ENCODE data around the gene B4GAT1. TPM values are rescaled to one million over a fixed set of nuclear protein-coding genes. Genes with fewer than 3 reads are reported as not detected.

Gene B4GAT1
- total and polyA plus RNA-seq, 2 of the 13 experiments (the other 11 are each of a cell fraction or from before 2014, with no cell fraction given) = 40.4 to 109 TPM

GRCh38 chr11:66313321-66314185 lies 33.9 kb downstream of the B4GAT1 start (continued):
- TF ChIP-seq, protein P1, sequence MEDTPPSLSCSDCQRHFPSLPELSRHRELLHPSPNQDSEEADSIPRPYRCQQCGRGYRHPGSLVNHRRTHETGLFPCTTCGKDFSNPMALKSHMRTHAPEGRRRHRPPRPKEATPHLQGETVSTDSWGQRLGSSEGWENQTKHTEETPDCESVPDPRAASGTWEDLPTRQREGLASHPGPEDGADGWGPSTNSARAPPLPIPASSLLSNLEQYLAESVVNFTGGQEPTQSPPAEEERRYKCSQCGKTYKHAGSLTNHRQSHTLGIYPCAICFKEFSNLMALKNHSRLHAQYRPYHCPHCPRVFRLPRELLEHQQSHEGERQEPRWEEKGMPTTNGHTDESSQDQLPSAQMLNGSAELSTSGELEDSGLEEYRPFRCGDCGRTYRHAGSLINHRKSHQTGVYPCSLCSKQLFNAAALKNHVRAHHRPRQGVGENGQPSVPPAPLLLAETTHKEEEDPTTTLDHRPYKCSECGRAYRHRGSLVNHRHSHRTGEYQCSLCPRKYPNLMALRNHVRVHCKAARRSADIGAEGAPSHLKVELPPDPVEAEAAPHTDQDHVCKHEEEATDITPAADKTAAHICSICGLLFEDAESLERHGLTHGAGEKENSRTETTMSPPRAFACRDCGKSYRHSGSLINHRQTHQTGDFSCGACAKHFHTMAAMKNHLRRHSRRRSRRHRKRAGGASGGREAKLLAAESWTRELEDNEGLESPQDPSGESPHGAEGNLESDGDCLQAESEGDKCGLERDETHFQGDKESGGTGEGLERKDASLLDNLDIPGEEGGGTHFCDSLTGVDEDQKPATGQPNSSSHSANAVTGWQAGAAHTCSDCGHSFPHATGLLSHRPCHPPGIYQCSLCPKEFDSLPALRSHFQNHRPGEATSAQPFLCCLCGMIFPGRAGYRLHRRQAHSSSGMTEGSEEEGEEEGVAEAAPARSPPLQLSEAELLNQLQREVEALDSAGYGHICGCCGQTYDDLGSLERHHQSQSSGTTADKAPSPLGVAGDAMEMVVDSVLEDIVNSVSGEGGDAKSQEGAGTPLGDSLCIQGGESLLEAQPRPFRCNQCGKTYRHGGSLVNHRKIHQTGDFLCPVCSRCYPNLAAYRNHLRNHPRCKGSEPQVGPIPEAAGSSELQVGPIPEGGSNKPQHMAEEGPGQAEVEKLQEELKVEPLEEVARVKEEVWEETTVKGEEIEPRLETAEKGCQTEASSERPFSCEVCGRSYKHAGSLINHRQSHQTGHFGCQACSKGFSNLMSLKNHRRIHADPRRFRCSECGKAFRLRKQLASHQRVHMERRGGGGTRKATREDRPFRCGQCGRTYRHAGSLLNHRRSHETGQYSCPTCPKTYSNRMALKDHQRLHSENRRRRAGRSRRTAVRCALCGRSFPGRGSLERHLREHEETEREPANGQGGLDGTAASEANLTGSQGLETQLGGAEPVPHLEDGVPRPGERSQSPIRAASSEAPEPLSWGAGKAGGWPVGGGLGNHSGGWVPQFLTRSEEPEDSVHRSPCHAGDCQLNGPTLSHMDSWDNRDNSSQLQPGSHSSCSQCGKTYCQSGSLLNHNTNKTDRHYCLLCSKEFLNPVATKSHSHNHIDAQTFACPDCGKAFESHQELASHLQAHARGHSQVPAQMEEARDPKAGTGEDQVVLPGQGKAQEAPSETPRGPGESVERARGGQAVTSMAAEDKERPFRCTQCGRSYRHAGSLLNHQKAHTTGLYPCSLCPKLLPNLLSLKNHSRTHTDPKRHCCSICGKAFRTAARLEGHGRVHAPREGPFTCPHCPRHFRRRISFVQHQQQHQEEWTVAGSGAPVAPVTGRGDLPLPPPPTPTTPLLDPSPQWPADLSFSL (CRISPR knock-in tag; IDR thresholded peaks at IDR 0.05) = no peak
- TF ChIP-seq HNRNPLL (IDR thresholded peaks at IDR 0.05; ENCODE audit: low read depth, low read length, poor library complexity, severe bottlenecking) = peak; percentile 22
- TF ChIP-seq ZNF83 (CRISPR knock-in tag; IDR thresholded peaks at IDR 0.05; ENCODE audit: borderline replicate concordance) = no peak
- TF ChIP-seq CHD4 (IDR thresholded peaks at IDR 0.05; ENCODE audit: borderline replicate concordance, low read length) = no peak; the same call in 1 of the 2 replicates
- TF ChIP-seq MED1 (CRISPR knock-in tag; IDR thresholded peaks at IDR 0.05) = 0 out of 2 replicates have a peak, but pooled peaks have one; percentile 26
- no peak for TF ChIP-seq TEAD2 (CRISPR knock-in tag; IDR thresholded peaks at IDR 0.05)
- peak; percentile 50; the same call in 1 of the 2 replicates for TF ChIP-seq HDAC2 (CRISPR knock-in tag; IDR thresholded peaks at IDR 0.05)
- TF ChIP-seq ZNF775 (CRISPR knock-in tag; IDR thresholded peaks at IDR 0.05; ENCODE audit: borderline replicate concordance) = no peak
- TF ChIP-seq ZNF607 (CRISPR knock-in tag; IDR thresholded peaks at IDR 0.05; ENCODE audit: borderline replicate concordance) = no peak
- TF ChIP-seq TFAP4 (IDR thresholded peaks at IDR 0.05; ENCODE audit: borderline replicate concordance, low read depth) = no peak; the same call in 1 of the 2 replicates
- no peak; the same call in 1 of the 2 replicates for TF ChIP-seq KDM4B (CRISPR knock-in tag; IDR thresholded peaks at IDR 0.05)
- TF ChIP-seq HOXA3 (CRISPR knock-in tag; IDR thresholded peaks at IDR 0.05) = no peak
